Amniotic stem cell (primary cell): ENCODE measurements around the gene SAMD9.
"Not testable (repeated sequence)": the region's sequence is repeated elsewhere in the genome, so short reads cannot be mapped to it uniquely, and the experiment has no call there.

Source experiments
- DNase-seq: peaks from one replicate; lab custom pipeline; 2025; lab: John Stamatoyannopoulos, UW

SAMD9 gene

GRCh38 chr7:93120592-93121549, 3.1 kb upstream of the SAMD9 start:
- no peak for DNase-seq

GRCh38 chr7:93119191-93119905, 1.6 kb upstream of the SAMD9 start:
- DNase-seq: no peak

- DNase-seq: no peak
Measured at GRCh38 chr7:93117327-93117726, 452 bp downstream of the SAMD9 start.

- peak; percentile 8 for DNase-seq
Measured at GRCh38 chr7:93115796-93116195, 2.0 kb downstream of the SAMD9 start.

GRCh38 chr7:93108003-93108402, 9.8 kb downstream of the SAMD9 start:
- no peak for DNase-seq

- no peak for DNase-seq
Measured at GRCh38 chr7:93097388-93097787, 20.4 kb downstream of the SAMD9 start.

- DNase-seq: no peak
Measured at GRCh38 chr7:93092757-93093370, 24.9 kb downstream of the SAMD9 start.

GRCh38 chr7:93073357-93073756, 44.4 kb downstream of the SAMD9 start:
- DNase-seq: not testable (repeated sequence)

GRCh38 chr7:93062599-93062998, 55.2 kb downstream of the SAMD9 start:
- no peak for DNase-seq

- no peak for DNase-seq
Measured at GRCh38 chr7:93060865-93061264, 56.9 kb downstream of the SAMD9 start.

- no peak for DNase-seq
Measured at GRCh38 chr7:93060025-93060424, 57.8 kb downstream of the SAMD9 start.

- not testable (repeated sequence) for DNase-seq
Measured at GRCh38 chr7:93056621-93057020, 61.2 kb downstream of the SAMD9 start.

GRCh38 chr7:93055543-93056107, 62.2 kb downstream of the SAMD9 start:
- peak; percentile 11 for DNase-seq

GRCh38 chr7:93054975-93055374, 62.8 kb downstream of the SAMD9 start:
- no peak for DNase-seq

- no peak for DNase-seq
Measured at GRCh38 chr7:93053949-93054943, 63.5 kb downstream of the SAMD9 start.

- no peak for DNase-seq
Measured at GRCh38 chr7:93053209-93053948, 64.4 kb downstream of the SAMD9 start.

- no peak for DNase-seq
Measured at GRCh38 chr7:93051660-93052059, 66.1 kb downstream of the SAMD9 start.
